SU-DHL-6 (cell line): Measurements from ENCODE around the gene NHLRC3.

Experiments used
- EZH2phosphoT487 ChIP-seq: fragments of 200-600 bp; sonication (generic), shearing (Covaris generic); conservative IDR thresholded peaks from 2 replicates; pipeline ENCODE4 v1.6.1; 2018; ENCODE audit warnings: mild to moderate bottlenecking, antibody characterized with exemption, low read length, moderate library complexity, mixed read lengths
- TF ChIP-seq, protein P1 (sequence below): fragments of 200-600 bp; sonication (generic); IDR thresholded peaks from one replicate; pipeline ENCODE4 v1.5.1; 2017; ENCODE audit warnings: antibody characterized with exemption, mild to moderate bottlenecking, low read length, moderate library complexity; ENCODE audit not compliant: insufficient read depth, poor library complexity, severe bottlenecking

DNA sequence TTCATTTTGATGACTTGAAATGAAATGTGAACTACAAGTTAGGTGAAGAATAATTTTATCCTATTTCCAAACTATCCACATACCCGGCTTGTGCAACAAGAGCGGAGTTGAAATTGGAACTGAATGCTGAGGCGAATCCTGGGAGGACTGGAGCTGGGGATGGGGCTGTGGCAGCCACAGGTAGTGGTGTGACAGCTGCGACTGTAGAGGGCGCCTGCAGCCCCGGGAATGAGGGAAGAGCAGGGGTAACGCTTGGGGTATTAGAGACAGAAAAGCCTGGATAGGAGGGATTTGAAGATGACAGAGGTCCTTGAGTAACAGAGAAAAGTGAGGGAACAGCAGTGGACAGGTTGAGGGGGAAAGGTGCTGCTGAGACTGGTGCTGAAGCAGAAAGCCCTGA is 25.6 kb upstream of the NHLRC3 start:
- TF ChIP-seq, protein P1, sequence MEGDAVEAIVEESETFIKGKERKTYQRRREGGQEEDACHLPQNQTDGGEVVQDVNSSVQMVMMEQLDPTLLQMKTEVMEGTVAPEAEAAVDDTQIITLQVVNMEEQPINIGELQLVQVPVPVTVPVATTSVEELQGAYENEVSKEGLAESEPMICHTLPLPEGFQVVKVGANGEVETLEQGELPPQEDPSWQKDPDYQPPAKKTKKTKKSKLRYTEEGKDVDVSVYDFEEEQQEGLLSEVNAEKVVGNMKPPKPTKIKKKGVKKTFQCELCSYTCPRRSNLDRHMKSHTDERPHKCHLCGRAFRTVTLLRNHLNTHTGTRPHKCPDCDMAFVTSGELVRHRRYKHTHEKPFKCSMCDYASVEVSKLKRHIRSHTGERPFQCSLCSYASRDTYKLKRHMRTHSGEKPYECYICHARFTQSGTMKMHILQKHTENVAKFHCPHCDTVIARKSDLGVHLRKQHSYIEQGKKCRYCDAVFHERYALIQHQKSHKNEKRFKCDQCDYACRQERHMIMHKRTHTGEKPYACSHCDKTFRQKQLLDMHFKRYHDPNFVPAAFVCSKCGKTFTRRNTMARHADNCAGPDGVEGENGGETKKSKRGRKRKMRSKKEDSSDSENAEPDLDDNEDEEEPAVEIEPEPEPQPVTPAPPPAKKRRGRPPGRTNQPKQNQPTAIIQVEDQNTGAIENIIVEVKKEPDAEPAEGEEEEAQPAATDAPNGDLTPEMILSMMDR: no peak
- no peak for TF ChIP-seq EZH2phosphoT487
